IPS DF 4.7 (cell line): Measurements from ENCODE around the gene NDUFS6.

Experiments
- DNase-seq: peaks from one replicate; pipeline ENCODE4 v3.0.0-alpha.2; 2013; ENCODE audit warnings: low spot score; ENCODE audit errors: extremely low read depth

Gene NDUFS6

GRCh38 chr5:1847611-1848010 is 46.4 kb downstream of the NDUFS6 start:
- no peak for DNase-seq

GRCh38 chr5:1850324-1851154 is 49.3 kb downstream of the NDUFS6 start:
- no peak for DNase-seq

- DNase-seq: no peak
Observed at GRCh38 chr5:1851290-1851934, 50.2 kb downstream of the NDUFS6 start.

GRCh38 chr5:1852324-1852947 is 51.2 kb downstream of the NDUFS6 start:
- no peak for DNase-seq

GRCh38 chr5:1853531-1853930 is 52.3 kb downstream of the NDUFS6 start:
- no peak for DNase-seq

GRCh38 chr5:1855075-1855474 is 53.9 kb downstream of the NDUFS6 start:
- DNase-seq: no peak

- no peak for DNase-seq
Observed at GRCh38 chr5:1855596-1855995, 54.4 kb downstream of the NDUFS6 start.

GRCh38 chr5:1856596-1857255 is 55.5 kb downstream of the NDUFS6 start:
- DNase-seq: no peak

- no peak for DNase-seq
Observed at GRCh38 chr5:1857256-1857600, 56.0 kb downstream of the NDUFS6 start.

GRCh38 chr5:1858436-1858835 is 57.2 kb downstream of the NDUFS6 start:
- DNase-seq: no peak

- DNase-seq: no peak
Observed at GRCh38 chr5:1859099-1859498, 57.9 kb downstream of the NDUFS6 start.

GRCh38 chr5:1860021-1860610 is 58.9 kb downstream of the NDUFS6 start:
- DNase-seq: no peak

GRCh38 chr5:1860949-1861348 is 59.7 kb downstream of the NDUFS6 start:
- DNase-seq: no peak

- no peak for DNase-seq
Observed at GRCh38 chr5:1864896-1865440, 63.8 kb downstream of the NDUFS6 start.

- DNase-seq: no peak
Observed at GRCh38 chr5:1865486-1865885, 64.3 kb downstream of the NDUFS6 start.
